LNCAP (cell line): ENCODE results near the gene MFAP3.

Experiments
- TF ChIP-seq, protein P1 (sequence below): fragments of 450-650 bp; IDR thresholded peaks from 2 replicates; pipeline ENCODE4 v1.5.1; 2017; ENCODE audit warnings: mild to moderate bottlenecking

The MFAP3 gene

DNA sequence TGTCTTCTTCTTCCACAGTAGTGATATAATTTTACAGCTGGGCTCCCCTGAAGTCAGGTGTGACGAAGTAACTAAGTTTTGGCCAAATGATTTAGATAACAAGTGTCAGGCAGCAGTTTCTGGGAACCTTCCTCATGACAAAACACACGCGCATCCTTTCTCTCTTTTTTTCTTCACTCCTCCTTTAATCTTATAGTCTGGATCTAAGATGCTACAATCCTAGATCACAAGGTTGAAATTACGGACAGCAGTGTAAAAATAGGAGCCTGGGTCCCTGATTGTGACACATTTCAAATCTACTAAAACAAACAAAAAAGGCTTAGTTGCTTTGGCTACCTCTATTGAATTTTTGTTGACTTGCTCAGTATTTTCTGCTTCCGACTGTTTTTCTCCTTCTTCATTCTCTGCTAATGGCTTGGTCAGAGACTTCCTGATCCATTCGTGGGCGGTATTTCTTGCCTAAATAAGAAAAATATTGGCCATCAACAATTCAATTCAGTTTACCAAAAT lies 36.2 kb upstream of the MFAP3 start:
- TF ChIP-seq, protein P1, sequence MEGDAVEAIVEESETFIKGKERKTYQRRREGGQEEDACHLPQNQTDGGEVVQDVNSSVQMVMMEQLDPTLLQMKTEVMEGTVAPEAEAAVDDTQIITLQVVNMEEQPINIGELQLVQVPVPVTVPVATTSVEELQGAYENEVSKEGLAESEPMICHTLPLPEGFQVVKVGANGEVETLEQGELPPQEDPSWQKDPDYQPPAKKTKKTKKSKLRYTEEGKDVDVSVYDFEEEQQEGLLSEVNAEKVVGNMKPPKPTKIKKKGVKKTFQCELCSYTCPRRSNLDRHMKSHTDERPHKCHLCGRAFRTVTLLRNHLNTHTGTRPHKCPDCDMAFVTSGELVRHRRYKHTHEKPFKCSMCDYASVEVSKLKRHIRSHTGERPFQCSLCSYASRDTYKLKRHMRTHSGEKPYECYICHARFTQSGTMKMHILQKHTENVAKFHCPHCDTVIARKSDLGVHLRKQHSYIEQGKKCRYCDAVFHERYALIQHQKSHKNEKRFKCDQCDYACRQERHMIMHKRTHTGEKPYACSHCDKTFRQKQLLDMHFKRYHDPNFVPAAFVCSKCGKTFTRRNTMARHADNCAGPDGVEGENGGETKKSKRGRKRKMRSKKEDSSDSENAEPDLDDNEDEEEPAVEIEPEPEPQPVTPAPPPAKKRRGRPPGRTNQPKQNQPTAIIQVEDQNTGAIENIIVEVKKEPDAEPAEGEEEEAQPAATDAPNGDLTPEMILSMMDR = no peak

DNA sequence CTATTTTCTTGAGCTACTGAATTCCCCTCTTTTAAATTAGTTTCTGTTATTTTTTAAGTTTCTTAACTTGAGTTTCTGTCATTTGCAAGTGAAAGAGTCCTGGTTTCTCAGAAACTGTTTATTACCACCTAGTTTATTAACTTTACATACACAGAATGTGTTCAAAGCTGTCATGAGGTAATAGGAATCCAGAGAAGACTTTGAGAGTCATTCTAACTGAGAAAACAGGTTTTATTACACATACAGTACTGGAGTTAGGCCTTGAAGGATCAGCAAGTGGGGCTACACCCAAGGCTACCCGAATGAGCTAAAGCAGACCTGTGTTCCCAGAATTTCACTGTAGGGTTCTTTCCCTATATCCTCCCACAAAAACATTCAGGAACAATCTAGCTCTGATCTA lies 33.1 kb upstream of the MFAP3 start:
- TF ChIP-seq, protein P1 = no peak

DNA sequence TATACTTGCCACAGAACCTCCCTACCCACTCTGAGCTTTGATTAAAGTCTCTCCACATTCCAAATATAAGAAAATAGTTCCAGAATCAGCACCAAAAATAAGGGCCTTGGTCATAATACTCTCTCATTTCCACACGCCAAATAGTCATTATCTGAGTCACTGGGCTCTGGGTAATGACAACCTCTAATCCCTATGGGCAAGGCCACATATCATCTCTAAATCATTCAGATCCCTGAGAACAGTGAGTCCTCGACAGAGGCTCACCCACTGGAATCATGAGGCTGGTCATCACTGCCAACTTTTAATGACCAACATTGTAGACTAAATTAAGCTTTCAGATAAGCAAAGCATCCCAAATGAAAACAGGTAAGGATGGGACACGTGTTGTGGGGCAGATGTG lies 28.1 kb upstream of the MFAP3 start:
- TF ChIP-seq, protein P1 = no peak

DNA sequence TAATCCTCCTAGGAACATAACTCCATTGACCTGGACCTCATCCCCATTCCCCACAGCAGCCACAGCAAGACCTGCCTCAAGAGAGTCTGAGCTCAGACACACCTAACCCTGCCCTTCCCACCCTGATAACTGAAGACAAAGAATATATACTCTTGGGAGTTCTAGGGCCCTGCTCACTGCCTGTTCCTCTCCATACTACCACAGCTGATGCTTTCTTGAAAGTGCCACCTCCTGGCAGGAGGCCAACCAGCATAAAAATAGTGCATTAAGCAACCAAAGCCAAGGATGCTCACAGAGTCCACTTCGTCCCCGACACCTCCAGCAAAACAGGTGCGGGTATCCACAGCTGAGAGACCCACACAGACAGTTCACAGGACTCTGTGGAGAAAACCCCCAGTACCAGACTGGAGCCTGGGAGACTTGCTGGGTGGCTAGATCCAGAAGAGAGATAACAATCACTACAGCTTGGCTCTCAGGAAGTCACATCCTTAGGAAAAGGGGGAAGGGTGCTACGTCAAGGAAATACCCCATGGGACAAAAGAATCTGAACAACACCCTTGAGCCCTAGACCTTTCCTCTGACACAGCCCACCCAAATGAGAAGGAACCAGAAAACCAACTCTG lies 23.6 kb upstream of the MFAP3 start:
- TF ChIP-seq, protein P1 = no peak

DNA sequence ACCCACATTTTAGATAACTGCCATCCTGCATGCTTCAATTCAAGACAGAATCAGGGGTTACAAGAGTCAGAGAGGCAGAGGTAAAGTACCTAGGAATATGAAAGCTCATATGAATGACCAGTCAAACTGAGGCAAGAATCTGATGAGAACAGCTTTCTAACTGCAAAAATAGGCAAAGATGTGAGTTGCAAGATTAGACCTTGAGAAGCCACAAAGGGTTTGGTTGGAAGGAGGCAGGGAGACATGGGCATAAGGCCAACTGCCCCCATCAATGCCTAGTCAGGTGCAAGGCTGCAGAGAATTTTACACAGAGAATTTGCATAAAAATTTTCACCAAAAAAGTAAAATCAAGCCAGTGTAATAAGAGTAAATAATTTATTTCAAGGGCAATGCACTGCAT lies 12.8 kb upstream of the MFAP3 start:
- TF ChIP-seq, protein P1 = no peak

DNA sequence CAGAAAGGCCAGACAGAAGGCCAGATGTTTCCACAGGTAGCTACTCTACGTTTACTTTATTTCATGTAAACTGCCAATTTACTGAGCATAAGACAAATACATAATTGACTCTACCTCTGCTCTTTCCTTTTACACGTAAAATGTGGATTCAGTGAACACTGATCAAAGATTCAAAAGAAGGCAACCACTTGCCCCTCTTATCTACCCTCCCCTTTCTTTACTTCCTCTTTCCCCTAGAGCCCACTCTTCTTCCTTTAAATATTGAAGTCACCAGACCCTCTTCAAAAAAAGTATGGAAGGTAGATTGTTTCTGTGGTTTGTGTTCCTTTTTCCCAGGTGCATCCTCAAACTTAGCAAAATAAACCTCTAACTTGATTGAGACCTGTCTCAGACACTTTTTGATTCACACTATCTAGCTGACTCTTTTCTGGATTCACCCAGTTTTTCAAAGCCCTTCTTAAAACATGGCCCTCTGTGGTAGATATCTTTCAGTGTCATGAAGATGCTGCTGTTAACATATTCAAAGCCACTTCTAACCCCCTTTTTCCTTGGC lies 6.8 kb upstream of the MFAP3 start:
- TF ChIP-seq, protein P1 = no peak

DNA sequence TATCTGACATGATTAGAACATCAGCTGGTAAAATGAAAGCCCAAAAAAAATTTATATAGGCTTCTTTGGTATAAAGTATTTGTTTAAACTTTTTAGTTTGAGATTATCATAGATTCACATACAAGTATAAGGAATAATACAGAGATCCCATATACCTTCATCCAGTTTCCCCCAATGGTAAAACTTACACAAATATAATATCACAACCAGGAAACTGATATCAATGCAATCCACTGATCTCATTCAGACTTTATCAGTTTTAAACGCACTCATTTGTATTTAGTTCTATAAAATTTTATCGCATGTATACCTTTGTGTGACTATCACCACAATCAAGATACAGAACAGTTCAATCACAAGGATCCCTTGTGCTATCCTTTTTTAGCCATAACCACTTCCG lies 3.8 kb upstream of the MFAP3 start:
- TF ChIP-seq, protein P1 = no peak
